ENCODE data around the gene FRAT1. TPM values are rescaled to one million over a fixed set of nuclear protein-coding genes. Genes with fewer than 3 reads are reported as not detected.

FRAT1 gene
- total and polyA plus RNA-seq, 2 of the 8 experiments (the other 6 are each of a cell fraction or from before 2014, with no cell fraction given) = 1.9 to 5.2 TPM

- peak; percentile 64; the same call in 1 of the 2 replicates for TF ChIP-seq TBP (IDR thresholded peaks at IDR 0.05; ENCODE audit: low read depth, low read length)
- TF ChIP-seq JUN (IDR thresholded peaks at IDR 0.05; ENCODE audit: low read depth, low read length) = 0 out of 2 replicates have a peak, but pooled peaks have one; percentile 2
- TF ChIP-seq KDM5A (IDR thresholded peaks at IDR 0.05; ENCODE audit: low read length) = no peak
- TF ChIP-seq BCL11A (IDR thresholded peaks at IDR 0.05; ENCODE audit: low read depth in 2 of 2, low read length in 2 of 2) = no peak
- no peak for TF ChIP-seq SRF (IDR thresholded peaks at IDR 0.05; ENCODE audit: low read depth, low read length)
- TF ChIP-seq GABPA (IDR thresholded peaks at IDR 0.05; ENCODE audit: borderline replicate concordance, insufficient read depth, low read length) = no peak
- peak; percentile 63 for TF ChIP-seq EGR1 (IDR thresholded peaks at IDR 0.05; ENCODE audit: borderline replicate concordance, low read depth, low read length)
- TF ChIP-seq SIRT6 (IDR thresholded peaks at IDR 0.05; ENCODE audit: low read length) = no peak
- peak; percentile 92 for TF ChIP-seq CREB1 (IDR thresholded peaks at IDR 0.05)
- TF ChIP-seq TAF7 (optimal IDR thresholded peaks at IDR 0.05; ENCODE audit: borderline replicate concordance, low read depth, low read length) = peak; percentile 69
- TF ChIP-seq SP1 (IDR thresholded peaks at IDR 0.05; ENCODE audit: low read depth, low read length) = no peak
- no peak for TF ChIP-seq CHD2 (IDR thresholded peaks at IDR 0.05; ENCODE audit: low read length)
- peak in 1 of 2 experiments; percentile 97; a peak in 2 of 3 replicates for TF ChIP-seq EP300 (IDR thresholded peaks at IDR 0.05; ENCODE audit: borderline replicate concordance in 1 of 2, low read depth in 2 of 2, low read length in 2 of 2)
- TF ChIP-seq, protein P1, sequence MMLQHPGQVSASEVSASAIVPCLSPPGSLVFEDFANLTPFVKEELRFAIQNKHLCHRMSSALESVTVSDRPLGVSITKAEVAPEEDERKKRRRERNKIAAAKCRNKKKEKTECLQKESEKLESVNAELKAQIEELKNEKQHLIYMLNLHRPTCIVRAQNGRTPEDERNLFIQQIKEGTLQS (IDR thresholded peaks at IDR 0.05; ENCODE audit: insufficient read depth, low read depth, low read length) = no peak
- TF ChIP-seq POU5F1 (IDR thresholded peaks at IDR 0.05; ENCODE audit: low read depth, low read length) = no peak
- no peak for TF ChIP-seq SP2 (IDR thresholded peaks at IDR 0.05; ENCODE audit: low read length)
- TF ChIP-seq GTF2F1 (IDR thresholded peaks at IDR 0.05; ENCODE audit: borderline replicate concordance, low read depth, low read length) = no peak
- TF ChIP-seq, protein P2, sequence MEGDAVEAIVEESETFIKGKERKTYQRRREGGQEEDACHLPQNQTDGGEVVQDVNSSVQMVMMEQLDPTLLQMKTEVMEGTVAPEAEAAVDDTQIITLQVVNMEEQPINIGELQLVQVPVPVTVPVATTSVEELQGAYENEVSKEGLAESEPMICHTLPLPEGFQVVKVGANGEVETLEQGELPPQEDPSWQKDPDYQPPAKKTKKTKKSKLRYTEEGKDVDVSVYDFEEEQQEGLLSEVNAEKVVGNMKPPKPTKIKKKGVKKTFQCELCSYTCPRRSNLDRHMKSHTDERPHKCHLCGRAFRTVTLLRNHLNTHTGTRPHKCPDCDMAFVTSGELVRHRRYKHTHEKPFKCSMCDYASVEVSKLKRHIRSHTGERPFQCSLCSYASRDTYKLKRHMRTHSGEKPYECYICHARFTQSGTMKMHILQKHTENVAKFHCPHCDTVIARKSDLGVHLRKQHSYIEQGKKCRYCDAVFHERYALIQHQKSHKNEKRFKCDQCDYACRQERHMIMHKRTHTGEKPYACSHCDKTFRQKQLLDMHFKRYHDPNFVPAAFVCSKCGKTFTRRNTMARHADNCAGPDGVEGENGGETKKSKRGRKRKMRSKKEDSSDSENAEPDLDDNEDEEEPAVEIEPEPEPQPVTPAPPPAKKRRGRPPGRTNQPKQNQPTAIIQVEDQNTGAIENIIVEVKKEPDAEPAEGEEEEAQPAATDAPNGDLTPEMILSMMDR (IDR thresholded peaks at IDR 0.05; ENCODE audit: control extremely low read depth in 1 of 3, insufficient read depth in 1 of 3, low read depth in 1 of 3, low read length in 3 of 3) = no peak
- no peak for TF ChIP-seq CEBPB (IDR thresholded peaks at IDR 0.05; ENCODE audit: low read depth, low read length)
- TF ChIP-seq SAP30 (IDR thresholded peaks at IDR 0.05; ENCODE audit: insufficient read depth, insufficient replicate concordance, low read length) = no peak
- peak; percentile 34; the same call in 1 of the 2 replicates for TF ChIP-seq SIX5 (IDR thresholded peaks at IDR 0.05; ENCODE audit: low read depth, low read length)
- TF ChIP-seq KDM1A (IDR thresholded peaks at IDR 0.05; ENCODE audit: borderline replicate concordance, low read length) = no peak
Measured at GRCh38 chr10:97318772-97319651, at the start of gene FRAT1 (continued).

All from H1 (cell line).